ENCODE data around the gene PXDN.

PXDN gene

GRCh38 chr2:1727796-1728474 is 16.4 kb downstream of the PXDN start:
- TF ChIP-seq CTCF (conservative IDR thresholded peaks at IDR 0.05), result no peak
- H3K27ac ChIP-seq, result peak overlapping the region; percentile 78

GRCh38 chr2:1727101-1727771 is 17.1 kb downstream of the PXDN start:
- peak overlapping the region; percentile 31; the same call in 1 of the 2 replicates for H3K27ac ChIP-seq
- TF ChIP-seq CTCF (conservative IDR thresholded peaks at IDR 0.05), result no peak

GRCh38 chr2:1726558-1726957 is 17.8 kb downstream of the PXDN start:
- TF ChIP-seq CTCF (conservative IDR thresholded peaks at IDR 0.05), result no peak
- H3K27ac ChIP-seq, result peak overlapping the region; percentile 31; the same call in 1 of the 2 replicates

GRCh38 chr2:1724351-1724750 is 20.0 kb downstream of the PXDN start:
- H3K27ac ChIP-seq, result peak overlapping the region; percentile 74

- TF ChIP-seq CTCF (conservative IDR thresholded peaks at IDR 0.05), result no peak
- H3K27ac ChIP-seq, result peak overlapping the region; percentile 74
Measured at GRCh38 chr2:1723397-1724042, 20.8 kb downstream of the PXDN start.

- no peak overlapping the region for H3K27ac ChIP-seq
- no peak for TF ChIP-seq CTCF (conservative IDR thresholded peaks at IDR 0.05)
Measured at GRCh38 chr2:1722692-1723091, 21.6 kb downstream of the PXDN start.

- no peak for TF ChIP-seq CTCF (conservative IDR thresholded peaks at IDR 0.05)
- H3K27ac ChIP-seq, result no peak overlapping the region
Measured at GRCh38 chr2:1721706-1722646, 22.3 kb downstream of the PXDN start.

Measured in VCaP (cell line).